ENCODE measurements around the gene RPL18.

DNA sequence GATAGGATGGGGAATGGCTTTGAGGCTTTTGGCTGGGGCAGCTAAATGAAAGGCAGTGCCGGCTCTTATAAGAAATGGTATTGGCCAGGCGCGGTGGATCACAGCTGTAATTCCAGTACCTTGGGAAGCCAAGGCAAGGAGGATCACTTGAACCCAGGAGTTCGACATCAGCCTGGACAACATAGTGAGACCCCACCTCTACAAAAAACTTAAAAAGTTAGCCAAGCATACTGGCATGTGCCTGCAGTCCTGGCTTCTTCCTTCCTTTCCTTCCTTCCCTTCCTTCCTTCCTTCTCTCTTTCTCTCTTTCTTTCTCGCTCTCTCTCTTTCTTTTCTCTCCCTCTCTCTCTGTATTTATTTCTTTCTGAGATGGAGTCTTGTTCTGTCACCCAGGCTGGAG is 23.9 kb upstream of the RPL18 start:
- TF ChIP-seq, protein P1, sequence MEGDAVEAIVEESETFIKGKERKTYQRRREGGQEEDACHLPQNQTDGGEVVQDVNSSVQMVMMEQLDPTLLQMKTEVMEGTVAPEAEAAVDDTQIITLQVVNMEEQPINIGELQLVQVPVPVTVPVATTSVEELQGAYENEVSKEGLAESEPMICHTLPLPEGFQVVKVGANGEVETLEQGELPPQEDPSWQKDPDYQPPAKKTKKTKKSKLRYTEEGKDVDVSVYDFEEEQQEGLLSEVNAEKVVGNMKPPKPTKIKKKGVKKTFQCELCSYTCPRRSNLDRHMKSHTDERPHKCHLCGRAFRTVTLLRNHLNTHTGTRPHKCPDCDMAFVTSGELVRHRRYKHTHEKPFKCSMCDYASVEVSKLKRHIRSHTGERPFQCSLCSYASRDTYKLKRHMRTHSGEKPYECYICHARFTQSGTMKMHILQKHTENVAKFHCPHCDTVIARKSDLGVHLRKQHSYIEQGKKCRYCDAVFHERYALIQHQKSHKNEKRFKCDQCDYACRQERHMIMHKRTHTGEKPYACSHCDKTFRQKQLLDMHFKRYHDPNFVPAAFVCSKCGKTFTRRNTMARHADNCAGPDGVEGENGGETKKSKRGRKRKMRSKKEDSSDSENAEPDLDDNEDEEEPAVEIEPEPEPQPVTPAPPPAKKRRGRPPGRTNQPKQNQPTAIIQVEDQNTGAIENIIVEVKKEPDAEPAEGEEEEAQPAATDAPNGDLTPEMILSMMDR (IDR thresholded peaks at IDR 0.05), result no peak
- no peak for TF ChIP-seq POLR2A (IDR thresholded peaks at IDR 0.05)

Data from body of pancreas (tissue), 4 donors.